Measurements from ENCODE around the gene ATP4B. TPM values are rescaled to one million over a fixed set of nuclear protein-coding genes. Genes with fewer than 3 reads are reported as not detected.

The ATP4B gene
- total and polyA plus RNA-seq, 2 experiments from 2014 or later = not detected

GRCh38 chr13:113616281-113616906, 41.6 kb downstream of the ATP4B start:
- Histone ChIP-seq H3K27me3 (replicated peaks; ENCODE audit: insufficient read depth) (no peaks in the 10 kb centered on the region), H3K27ac (no peak overlapping the region), H3K4me1 (ENCODE audit: insufficient read depth) (no peaks in the 10 kb centered on the region), H3K36me3 (ENCODE audit: low read depth) (no peaks in the 10 kb centered on the region; the same call in 1 of the 2 replicates), H3K9me2 (ENCODE audit: insufficient read depth) (no peaks in the 10 kb centered on the region), H3K4me3 (no peak overlapping the region), H3K79me2 (ENCODE audit: insufficient read depth) (peaks cover 99% of the 10 kb centered on the region), H4K20me1 (ENCODE audit: insufficient read depth) (0 out of 2 replicates have a peak, but pooled peaks cover 7% of the 10 kb centered on the region), H2AFZ (no peak overlapping the region), H3K9me3 (ENCODE audit: low read depth) (no peaks in the 10 kb centered on the region), H3F3A (ENCODE audit: insufficient read depth) (peaks cover 6% of the 10 kb centered on the region; the same call in 1 of the 2 replicates), H3K4me2 (ENCODE audit: unreplicated experiment) (no peak overlapping the region), H3K9ac (no peak overlapping the region)
- TF ChIP-seq EZH2 (IDR thresholded peaks at IDR 0.05; ENCODE audit: insufficient read depth, poor library complexity, severe bottlenecking) = no peak
- TF ChIP-seq EZH2phosphoT487 (IDR thresholded peaks at IDR 0.05; ENCODE audit: insufficient read depth, low read depth) = no peak
- in situ Hi-C loops (cut with MboI) = no loop called here
- 92 to 97% methylated on average over 20 of the region's 20 CpGs for WGBS, 2 experiments (ENCODE audit: low coverage in 1 of 2, low lambda C conversion rate in 2 of 2, missing lambda C conversion rate in 2 of 2)
- DNase-seq = no peak

DNA sequence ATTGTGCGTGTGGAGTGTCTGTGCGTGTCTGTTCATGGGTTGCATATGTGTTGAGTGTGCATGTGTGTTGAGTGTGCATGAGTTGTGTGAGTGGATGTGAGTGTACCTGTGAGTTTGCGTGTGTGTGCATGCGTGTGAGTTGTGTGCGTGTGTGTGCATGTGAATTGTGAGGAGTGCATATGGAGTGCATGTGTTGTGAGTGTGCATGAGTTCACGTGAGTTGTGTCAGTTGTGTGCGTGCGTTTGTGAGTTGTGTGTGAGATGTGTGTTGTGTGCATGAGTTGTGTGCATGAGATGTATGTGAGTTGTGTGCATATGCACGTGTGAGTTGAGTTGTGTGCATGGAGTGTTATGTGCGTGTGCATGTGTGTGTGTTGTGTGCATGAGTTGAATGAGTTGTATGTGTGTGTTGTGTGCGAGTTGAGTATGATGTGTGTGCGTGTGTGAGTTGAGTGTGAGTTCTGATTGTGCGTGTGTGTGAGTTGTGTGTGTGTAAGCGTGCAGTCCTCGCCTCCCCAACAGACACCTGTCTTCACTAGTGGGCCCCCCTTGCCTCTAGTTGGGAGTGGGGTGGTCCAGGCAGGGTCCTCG, 44.1 kb downstream of the ATP4B start:
- DNase-seq = no peak
- H3K4me2 ChIP-seq (ENCODE audit: unreplicated experiment) = no peak overlapping the region
- H3K4me1 ChIP-seq (ENCODE audit: insufficient read depth) = no peaks in the 10 kb centered on the region
- WGBS, 2 experiments (ENCODE audit: low coverage in 1 of 2, low lambda C conversion rate in 2 of 2, missing lambda C conversion rate in 2 of 2) = 94 to 95% methylated on average over 16 of the region's 16 CpGs
- H3K27ac ChIP-seq = no peak overlapping the region
- 0 out of 2 replicates have a peak, but pooled peaks cover 7% of the 10 kb centered on the region for H4K20me1 ChIP-seq (ENCODE audit: insufficient read depth)
- H3K9ac ChIP-seq = no peak overlapping the region
- H3K4me3 ChIP-seq = no peak overlapping the region
- H2AFZ ChIP-seq = no peak overlapping the region
- in situ Hi-C loops (cut with MboI) = no loop called here
- H3K9me2 ChIP-seq (ENCODE audit: insufficient read depth) = no peaks in the 10 kb centered on the region
- TF ChIP-seq EZH2 (IDR thresholded peaks at IDR 0.05; ENCODE audit: insufficient read depth, poor library complexity, severe bottlenecking) = no peak
- no peak for TF ChIP-seq EZH2phosphoT487 (IDR thresholded peaks at IDR 0.05; ENCODE audit: insufficient read depth, low read depth)
- H3K79me2 ChIP-seq (ENCODE audit: insufficient read depth) = peaks cover 100% of the 10 kb centered on the region
- H3K9me3 ChIP-seq (ENCODE audit: low read depth) = no peaks in the 10 kb centered on the region
- no peaks in the 10 kb centered on the region for H3K27me3 ChIP-seq (replicated peaks; ENCODE audit: insufficient read depth)
- H3F3A ChIP-seq (ENCODE audit: insufficient read depth) = no peaks in the 10 kb centered on the region
- H3K36me3 ChIP-seq (ENCODE audit: low read depth) = no peaks in the 10 kb centered on the region; the same call in 1 of the 2 replicates

DNA sequence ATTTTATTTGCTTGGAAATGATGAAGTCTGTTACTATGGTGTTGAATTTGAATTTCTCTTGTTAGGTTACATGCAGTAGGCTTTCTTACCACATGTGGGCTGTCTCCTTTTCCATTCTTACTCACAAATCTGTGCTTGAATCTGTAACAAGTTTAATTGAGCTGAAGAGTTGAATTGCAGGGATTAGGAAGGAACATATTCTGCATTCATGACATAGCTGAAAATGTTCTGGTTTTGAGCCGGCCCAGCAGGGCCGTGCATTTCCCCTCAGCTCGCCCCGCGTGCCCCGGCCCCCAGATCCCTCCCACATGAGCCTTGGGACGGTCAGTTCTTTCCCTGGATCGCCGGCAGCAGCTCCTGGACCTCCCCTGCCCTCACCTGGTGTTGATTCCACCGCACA, 45.4 kb downstream of the ATP4B start:
- Histone ChIP-seq H3K9ac (no peak overlapping the region), H3K4me2 (ENCODE audit: unreplicated experiment) (no peak overlapping the region), H3K4me3 (no peak overlapping the region), H3K79me2 (ENCODE audit: insufficient read depth) (peaks cover 100% of the 10 kb centered on the region), H3F3A (ENCODE audit: insufficient read depth) (no peaks in the 10 kb centered on the region), H4K20me1 (ENCODE audit: insufficient read depth) (0 out of 2 replicates have a peak, but pooled peaks cover 5% of the 10 kb centered on the region), H3K36me3 (ENCODE audit: low read depth) (no peaks in the 10 kb centered on the region; the same call in 1 of the 2 replicates), H3K9me3 (ENCODE audit: low read depth) (no peaks in the 10 kb centered on the region), H3K27me3 (replicated peaks; ENCODE audit: insufficient read depth) (no peaks in the 10 kb centered on the region), H3K9me2 (ENCODE audit: insufficient read depth) (no peaks in the 10 kb centered on the region), H2AFZ (no peak overlapping the region), H3K27ac (no peak overlapping the region), H3K4me1 (ENCODE audit: insufficient read depth) (no peaks in the 10 kb centered on the region)
- TF ChIP-seq EZH2 (IDR thresholded peaks at IDR 0.05; ENCODE audit: insufficient read depth, poor library complexity, severe bottlenecking) = no peak
- no peak for TF ChIP-seq EZH2phosphoT487 (IDR thresholded peaks at IDR 0.05; ENCODE audit: insufficient read depth, low read depth)
- in situ Hi-C loops (cut with MboI) = no loop called here
- no peak for DNase-seq
- 91 to 95% methylated on average over 9 to 10 of the region's 10 CpGs for WGBS, 2 experiments (ENCODE audit: low coverage in 1 of 2, low lambda C conversion rate in 2 of 2, missing lambda C conversion rate in 2 of 2)

DNA sequence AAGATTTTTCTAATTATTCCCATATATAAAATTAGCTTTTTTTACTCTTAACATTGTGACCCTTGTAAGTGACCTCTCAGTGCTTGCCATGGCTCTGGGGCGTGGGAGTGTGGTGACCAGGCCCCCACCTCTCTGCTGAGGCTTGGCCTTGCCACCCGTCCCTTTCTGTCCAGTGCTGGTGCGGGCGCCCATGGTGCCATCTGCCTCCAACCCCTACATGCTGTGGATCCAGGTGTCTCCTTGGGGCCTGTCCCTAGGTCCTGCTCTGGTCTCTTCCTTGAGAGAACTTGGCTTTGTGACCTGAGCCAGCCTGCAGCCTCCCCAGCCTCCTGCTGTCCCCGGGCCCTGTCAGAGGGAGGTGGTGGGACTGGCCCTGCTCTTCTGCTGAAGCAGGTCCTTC, 46.0 kb downstream of the ATP4B start:
- WGBS, 2 experiments (ENCODE audit: low coverage in 1 of 2, low lambda C conversion rate in 2 of 2, missing lambda C conversion rate in 2 of 2) = 98 to 99% methylated on average over 5 of the region's 5 CpGs
- Histone ChIP-seq H3K4me2 (ENCODE audit: unreplicated experiment) (no peak overlapping the region), H4K20me1 (ENCODE audit: insufficient read depth) (no peaks in the 10 kb centered on the region), H3K36me3 (ENCODE audit: low read depth) (no peaks in the 10 kb centered on the region; the same call in 1 of the 2 replicates), H3K27me3 (replicated peaks; ENCODE audit: insufficient read depth) (no peaks in the 10 kb centered on the region), H3K79me2 (ENCODE audit: insufficient read depth) (peaks cover 100% of the 10 kb centered on the region), H3F3A (ENCODE audit: insufficient read depth) (no peaks in the 10 kb centered on the region), H3K9ac (no peak overlapping the region), H3K9me2 (ENCODE audit: insufficient read depth) (no peaks in the 10 kb centered on the region), H3K4me3 (no peak overlapping the region), H3K27ac (no peak overlapping the region), H3K9me3 (ENCODE audit: low read depth) (no peaks in the 10 kb centered on the region), H2AFZ (no peak overlapping the region), H3K4me1 (ENCODE audit: insufficient read depth) (no peaks in the 10 kb centered on the region)
- no peak for TF ChIP-seq EZH2 (IDR thresholded peaks at IDR 0.05; ENCODE audit: insufficient read depth, poor library complexity, severe bottlenecking)
- no peak for TF ChIP-seq EZH2phosphoT487 (IDR thresholded peaks at IDR 0.05; ENCODE audit: insufficient read depth, low read depth)
- DNase-seq = no peak
- in situ Hi-C loops (cut with MboI) = no loop called here

Measured in GM23248 (cell line).